Measurements from ENCODE around the gene ORC1.

GRCh38 chr1:52399629-52400028 lies 4.6 kb downstream of the ORC1 start:
- TF ChIP-seq CTCF (IDR thresholded peaks at IDR 0.05) = no peak
- TF ChIP-seq ZFX (IDR thresholded peaks at IDR 0.05; ENCODE audit: borderline replicate concordance) = no peak
